ENCODE measurements around the gene SAE1.
"Not testable (repeated sequence)": the region's sequence is repeated elsewhere in the genome, so short reads cannot be mapped to it uniquely, and the experiment has no call there.

Gene SAE1

DNA sequence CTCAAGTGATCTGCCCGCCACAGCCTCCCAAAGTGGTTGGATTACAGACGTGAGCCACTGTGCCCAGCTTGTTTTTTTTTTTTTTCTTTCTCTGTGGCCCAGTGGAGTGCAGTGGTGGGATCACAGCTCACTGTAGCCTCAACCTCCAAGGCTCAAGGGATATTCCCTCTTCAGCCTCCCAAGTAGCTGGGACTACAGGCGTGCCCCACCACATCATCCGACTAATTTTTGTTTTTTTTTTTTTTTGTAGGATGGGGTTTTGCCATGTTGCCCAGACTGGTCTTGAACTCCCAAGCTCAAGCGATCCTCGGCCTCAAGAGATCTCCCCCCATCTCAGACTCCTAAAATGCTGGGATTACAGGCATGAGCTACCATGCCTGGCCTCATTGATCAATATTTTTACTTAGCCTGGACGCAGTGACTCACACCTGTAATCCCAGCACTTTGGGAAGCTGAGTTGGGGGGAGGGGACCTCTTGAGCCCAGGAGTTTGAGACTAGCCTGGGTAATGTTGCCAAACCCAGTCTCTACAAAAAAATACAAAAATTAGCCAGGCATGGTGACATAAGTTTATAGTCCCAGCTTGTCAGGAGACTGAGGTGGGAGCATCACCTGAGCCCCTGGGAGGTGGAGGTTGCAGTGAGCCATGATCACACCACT is 1.7 kb downstream of the SAE1 start:
- DNase-seq: no peak

DNA sequence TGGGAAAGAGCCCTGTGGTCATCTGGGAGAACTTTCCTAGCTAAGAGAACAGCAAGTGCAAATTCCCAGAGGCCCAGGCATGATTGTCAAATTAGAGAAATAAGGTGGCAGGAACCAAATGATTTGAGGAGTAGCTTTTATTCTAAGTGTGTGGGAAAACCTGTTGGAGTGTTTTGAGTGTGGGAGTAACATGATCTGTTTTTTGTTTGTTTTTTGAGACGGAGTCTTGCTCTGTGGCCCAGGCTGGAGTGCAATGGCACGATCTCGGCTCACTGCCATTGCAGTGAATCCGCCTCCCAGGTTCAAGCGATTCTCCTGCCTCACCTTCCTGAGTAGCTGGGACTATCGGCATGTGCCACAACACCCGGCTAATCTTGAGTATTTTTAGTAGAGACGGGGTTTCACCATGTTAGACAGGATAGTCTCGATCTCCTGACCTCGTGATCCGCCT is 2.4 kb downstream of the SAE1 start:
- no peak for DNase-seq

GRCh38 chr19:47134545-47134944 is 3.9 kb downstream of the SAE1 start:
- DNase-seq: no peak

DNA sequence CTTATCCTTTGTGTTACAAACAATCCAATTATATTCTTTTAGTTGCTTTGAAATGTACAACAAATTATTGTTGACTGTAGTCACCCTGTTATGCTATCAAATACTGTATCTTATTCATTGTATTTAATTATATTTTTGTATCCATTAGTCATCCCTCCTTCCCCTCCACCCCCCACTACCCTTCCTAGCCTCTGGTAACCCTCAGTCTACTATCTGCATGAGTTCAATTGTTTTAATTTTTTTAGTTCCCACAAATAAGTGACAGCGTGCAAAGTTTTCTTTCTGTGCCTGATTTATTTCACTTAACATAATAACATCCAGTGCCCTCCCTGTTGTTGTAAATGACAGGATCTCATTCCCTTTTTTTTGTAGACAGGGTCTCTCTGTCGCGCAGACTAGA is 4.5 kb downstream of the SAE1 start:
- DNase-seq: no peak

DNA sequence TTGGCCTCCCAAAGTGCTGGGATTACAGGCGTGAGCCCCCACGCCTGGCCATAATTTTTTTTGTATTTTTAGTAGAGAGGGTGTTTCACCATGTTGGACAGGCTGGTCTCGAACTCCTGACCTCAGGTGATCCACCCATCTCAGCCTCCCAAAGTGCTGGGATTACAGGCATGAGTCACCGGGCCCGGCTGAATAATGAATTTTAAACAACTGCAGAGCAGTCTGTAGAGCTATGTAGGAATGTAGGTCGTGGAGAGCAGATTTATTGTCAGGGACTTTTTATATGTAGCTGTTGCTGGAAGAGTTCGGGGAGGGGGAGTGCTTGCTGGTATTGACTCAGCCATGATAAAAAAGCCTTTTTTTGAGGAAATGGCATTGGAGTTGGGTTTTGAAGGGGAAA is 10.6 kb downstream of the SAE1 start:
- not testable (repeated sequence) for DNase-seq

- no peak for DNase-seq
Observed at GRCh38 chr19:47141695-47142094, 11.1 kb downstream of the SAE1 start.

GRCh38 chr19:47142779-47143178 is 12.1 kb downstream of the SAE1 start:
- DNase-seq: no peak

DNA sequence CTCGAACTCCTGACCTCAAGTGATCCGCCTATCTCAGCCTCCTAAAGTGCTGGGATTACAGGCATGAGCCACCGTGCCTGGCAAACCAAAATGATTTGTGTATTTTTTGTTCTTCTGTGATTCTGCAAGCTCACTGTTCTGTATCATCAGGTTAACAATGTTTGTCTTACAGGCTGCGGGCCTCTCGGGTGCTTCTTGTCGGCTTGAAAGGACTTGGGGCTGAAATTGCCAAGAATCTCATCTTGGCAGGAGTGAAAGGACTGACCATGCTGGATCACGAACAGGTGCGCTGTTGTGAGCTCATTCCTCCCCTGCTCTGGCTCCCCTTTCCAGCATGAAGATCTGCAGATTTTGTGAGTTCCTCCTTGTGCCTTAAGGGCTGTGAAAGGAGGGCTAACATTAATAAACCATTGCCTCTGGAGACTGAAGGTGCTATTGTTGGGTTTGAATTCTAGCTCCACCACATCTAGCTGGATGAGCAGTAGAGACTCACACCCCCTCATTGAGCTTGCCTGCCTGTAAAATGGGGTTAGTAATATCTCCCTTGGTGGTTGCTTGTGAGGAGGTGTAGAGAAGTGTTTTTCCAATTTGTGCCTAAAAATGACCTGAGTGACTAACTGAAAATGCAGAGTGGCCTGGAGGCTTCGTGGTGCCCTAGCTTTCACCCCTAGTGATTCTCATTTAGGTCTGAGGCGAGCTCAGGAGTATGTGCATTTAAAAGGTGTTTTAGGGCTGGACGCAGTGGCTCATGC is 12.9 kb downstream of the SAE1 start:
- no peak for DNase-seq

- DNase-seq: no peak
Observed at GRCh38 chr19:47144630-47145029, 14.0 kb downstream of the SAE1 start.

DNA sequence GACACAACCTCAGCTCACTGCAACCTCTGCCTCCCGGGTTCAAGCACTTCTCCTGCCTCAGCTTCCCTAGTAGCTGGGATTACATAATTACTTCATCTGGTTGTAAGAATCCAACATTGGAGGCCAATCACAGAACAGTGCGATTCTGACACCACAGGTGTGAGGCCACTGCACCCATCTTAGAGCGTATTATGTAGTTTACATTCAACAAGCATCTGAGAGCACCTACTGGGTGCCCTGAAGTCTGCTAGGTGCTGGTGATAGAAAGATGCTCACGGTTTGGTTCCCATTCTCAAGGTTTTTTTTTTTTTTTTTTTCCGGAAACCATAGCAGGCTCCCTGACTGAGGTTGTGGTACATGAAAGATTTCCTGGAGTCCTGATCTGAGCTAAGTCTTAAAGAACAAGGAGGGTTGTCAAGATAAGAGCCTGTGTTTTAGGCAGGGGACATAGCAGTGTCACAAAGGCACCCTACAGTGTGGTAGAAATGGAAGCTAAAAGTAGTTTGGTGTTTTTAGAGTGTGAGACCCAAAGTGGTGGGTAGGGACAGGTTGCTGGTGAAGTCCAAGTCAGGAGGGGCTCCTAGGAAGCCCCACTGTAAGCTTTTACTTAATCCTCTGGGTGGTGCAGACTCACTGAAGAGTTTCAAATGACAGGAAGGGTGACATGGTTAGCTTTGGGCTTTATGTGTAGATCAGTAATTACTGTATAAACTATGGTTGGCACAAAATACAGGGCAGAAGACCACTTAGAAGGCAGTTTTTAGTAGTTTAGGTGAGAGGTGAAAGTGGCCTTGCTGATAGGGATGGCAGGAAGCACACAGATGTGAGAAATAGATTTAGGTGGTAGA is 15.2 kb downstream of the SAE1 start:
- DNase-seq: no peak

DNA sequence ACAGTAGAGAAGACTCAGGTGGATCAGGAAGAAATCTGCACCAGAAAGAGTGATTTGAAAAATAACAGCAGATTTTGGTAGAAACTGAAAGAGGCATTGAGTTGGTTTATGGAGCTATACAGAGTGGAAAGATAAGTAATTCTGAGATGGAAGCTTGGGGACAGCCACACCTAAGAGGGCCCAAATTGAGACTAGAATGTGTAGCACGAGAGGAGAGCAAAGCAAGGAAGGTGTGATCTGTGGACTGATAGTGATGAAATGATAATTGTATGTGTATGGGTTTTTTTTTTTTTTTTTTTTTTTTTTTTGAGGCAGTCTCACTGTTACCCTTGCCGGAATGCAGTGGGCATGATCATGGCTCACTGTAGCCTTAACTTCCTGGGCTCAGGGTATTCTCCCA is 16.3 kb downstream of the SAE1 start:
- no peak for DNase-seq

- DNase-seq: no peak
Observed at GRCh38 chr19:47151627-47152026, 21.0 kb downstream of the SAE1 start.

DNA sequence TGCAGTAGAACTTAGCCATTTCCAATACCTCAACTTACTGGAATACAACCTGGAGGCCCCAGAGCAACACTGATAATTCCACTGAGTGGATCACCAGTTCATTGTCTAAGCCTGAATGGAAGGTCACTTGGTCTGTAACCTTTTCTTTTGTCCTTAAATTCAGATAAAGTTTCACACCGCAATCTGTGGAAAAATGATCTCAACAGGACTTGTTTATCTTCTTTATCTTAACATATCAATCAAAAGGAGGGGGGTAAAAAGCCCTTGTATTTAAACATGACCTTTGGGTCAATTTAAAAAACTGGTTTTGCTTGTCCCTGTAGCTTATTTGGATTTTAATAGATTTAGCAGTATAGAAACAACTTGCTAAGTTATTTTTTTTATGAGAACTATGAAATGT is 21.6 kb downstream of the SAE1 start:
- DNase-seq: no peak

DNA sequence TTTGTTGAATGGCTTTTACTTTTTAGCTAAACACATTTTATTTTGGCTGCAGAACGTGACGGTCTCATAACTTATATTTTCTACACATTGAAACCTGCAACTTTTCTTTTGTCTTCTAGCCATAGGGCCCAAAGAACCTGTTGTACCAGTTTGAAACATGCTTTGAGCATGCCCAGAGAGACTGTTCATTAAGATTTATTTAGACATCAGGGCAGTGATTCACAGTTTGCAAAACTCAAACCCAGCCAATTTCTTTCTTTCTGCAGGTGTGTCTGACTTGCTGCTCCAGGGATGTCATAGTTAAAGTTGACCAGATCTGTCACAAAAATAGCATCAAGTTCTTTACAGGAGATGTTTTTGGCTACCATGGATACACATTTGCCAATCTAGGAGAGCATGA is 22.0 kb downstream of the SAE1 start:
- no peak for DNase-seq

DNA sequence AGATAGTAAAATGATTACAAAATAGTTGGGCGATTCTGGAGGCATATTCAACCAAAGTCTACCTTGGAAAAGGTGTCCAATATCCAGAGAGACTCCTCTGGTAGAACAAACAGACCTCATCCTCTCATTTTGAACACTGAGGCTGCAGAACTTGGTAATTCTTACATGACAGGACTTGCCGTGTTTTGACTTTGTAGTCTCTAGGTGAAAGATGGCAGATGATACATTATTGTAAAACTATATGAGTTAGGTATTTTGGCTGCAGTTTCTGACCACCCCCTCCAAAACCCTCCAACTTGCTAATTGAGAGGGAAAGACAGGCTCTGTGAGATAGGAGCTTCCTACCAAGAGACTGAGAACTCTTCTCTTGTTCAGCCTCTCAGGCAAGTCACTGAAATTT is 22.6 kb downstream of the SAE1 start:
- no peak for DNase-seq

DNA sequence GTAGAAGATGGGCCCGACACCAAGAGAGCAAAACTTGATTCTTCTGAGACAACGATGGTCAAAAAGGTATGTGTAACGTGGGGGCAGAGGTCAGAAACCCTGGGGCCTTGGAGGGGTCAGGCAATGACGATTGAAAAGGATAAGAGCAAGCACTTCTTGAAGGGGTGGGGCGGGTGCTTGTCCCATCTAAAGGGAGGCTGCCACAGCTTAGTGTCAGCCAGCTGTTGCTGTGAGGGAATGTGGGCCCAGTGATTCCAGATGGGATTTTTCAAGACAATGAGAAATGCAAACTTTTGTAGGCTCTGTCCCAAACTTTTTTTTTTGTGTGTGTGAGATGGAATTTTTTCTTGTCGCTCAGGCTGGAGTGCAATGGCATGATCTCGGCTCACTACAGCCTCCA is 24.5 kb downstream of the SAE1 start:
- no peak for DNase-seq

GRCh38 chr19:47156861-47157430 is 26.3 kb downstream of the SAE1 start:
- no peak for DNase-seq

GRCh38 chr19:47157431-47158321 is 27.0 kb downstream of the SAE1 start:
- DNase-seq: no peak

GRCh38 chr19:47158367-47158791 is 27.7 kb downstream of the SAE1 start:
- no peak for DNase-seq

DNA sequence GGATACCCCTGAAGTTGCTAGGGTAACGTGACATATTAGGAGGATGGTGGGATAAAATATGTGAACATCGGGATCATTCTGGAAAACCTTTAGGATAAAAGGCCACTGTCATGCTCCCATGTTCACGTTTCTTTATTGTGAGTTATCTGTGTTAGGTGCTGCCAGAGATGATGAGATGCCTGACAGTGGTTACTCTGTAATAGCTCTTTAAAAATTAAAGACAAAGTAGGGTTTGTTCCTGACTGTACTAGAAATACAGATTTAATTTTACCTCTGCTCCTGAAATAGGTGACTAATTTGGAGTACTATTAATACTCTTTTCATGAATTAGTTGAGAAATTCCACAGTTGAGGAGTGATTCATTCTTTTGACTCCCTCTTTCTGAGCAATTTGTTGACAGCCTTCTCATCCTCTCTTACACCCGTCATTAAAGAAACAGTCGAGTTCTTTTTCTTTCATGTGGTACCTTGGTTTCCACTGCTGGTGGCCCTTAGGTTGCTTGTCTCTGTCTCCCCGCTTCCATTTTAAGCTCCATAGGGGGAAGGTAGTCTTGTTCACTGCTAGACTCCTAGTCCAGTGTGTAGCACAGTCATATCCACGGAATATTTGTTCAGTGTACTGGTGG is 28.4 kb downstream of the SAE1 start:
- no peak for DNase-seq

DNA sequence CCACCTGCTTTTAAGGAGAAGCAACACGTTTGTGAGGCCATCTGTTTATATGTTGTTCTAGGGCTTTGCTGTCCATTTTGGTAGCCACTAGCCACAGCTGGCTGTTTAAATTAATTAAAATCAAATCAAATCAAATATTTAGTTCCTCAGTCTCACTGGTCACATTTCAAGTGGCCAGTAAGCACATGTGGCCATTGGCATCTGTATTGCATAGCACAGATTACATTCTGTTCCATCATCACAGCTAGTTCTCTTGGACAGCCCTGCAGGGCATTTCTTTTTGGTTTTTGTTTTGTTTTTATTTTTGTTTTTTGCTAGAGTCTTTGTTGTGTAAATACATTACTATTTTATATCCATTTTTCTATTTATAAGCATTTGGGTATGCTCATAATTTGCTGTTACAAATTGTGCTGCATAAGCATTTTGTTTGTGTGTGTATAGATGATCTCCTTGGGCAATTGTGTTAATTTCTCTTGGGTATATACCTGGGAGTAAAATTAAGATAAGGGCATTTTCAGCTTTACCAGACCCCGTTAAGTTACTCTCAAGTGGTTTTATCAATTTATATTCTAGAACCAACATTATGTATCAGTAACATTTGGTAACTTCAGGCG is 31.3 kb downstream of the SAE1 start:
- DNase-seq: no peak
